Neutrophil (primary cell): ENCODE data around the gene CTNNA2.

Experiments used
- H3K27ac ChIP-seq: fragments of 200-600 bp; sonication (generic); 2 replicates; pipeline ENCODE4 v1.5.1; 2016; ENCODE audit warnings: mild to moderate bottlenecking, moderate library complexity
- H3K27me3 ChIP-seq: fragments of 200-600 bp; sonication (generic); 2 replicates; pipeline ENCODE4 v1.6.0; 2016; ENCODE audit warnings: mild to moderate bottlenecking
- H3K36me3 ChIP-seq: fragments of 200-600 bp; sonication (generic); 2 replicates; pipeline ENCODE4 v1.5.1; 2017
- H3K4me1 ChIP-seq, 2 experiments: fragments of 200-600 bp in 1 of 2; sonication (generic) in 1 of 2; 1 replicate in 1 of 2; 2 replicates in 1 of 2; pipeline versions ENCODE4 v1.5.1 to v1.6.1; 2013 to 2016; ENCODE audit warnings: low read depth in 1 of 2, low read length in 1 of 2, mild to moderate bottlenecking in 1 of 2, moderate library complexity in 1 of 2; ENCODE audit not compliant: control insufficient read depth in 1 of 2, insufficient read depth in 1 of 2
- H3K4me3 ChIP-seq, 2 experiments: fragments of 200-600 bp in 1 of 2; sonication (generic) in 1 of 2; 1 replicate in 1 of 2; 2 replicates in 1 of 2; pipeline ENCODE4 v1.5.1; 2013 to 2016; ENCODE audit warnings: low read depth in 1 of 2, low read length in 1 of 2, mild to moderate bottlenecking in 1 of 2, moderate library complexity in 1 of 2
- H3K9me3 ChIP-seq: fragments of 200-600 bp; sonication (generic); 2 replicates; pipeline ENCODE4 v1.5.1; 2016
- TF ChIP-seq, protein P1 (sequence below): fragments of 200-600 bp; sonication (generic); IDR thresholded peaks from 2 replicates; pipeline ENCODE4 v1.5.1; 2016; ENCODE audit warnings: antibody characterized with exemption

The CTNNA2 gene

DNA sequence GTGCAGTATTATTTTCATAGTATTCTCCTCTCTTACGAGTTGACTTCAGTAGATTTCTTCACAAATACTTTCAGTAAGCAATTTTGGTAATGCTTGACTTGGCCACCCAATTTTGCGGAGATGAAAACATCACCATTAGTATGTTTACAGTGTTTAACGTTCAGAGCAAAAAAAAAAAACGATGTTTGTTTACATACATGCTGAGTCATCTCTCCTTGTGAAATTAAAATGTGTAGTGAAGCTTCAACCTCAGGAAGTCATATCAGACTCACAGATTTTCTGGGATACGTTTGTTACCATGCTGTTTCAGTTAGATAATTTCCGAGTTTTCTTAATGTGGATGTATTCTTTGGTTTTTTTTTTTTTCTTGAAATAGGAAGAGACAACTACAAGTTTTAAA, 100.1 kb downstream of the CTNNA2 start:
- H3K36me3 ChIP-seq: no peaks in the 10 kb centered on the region
- no peak overlapping the region for H3K4me3 ChIP-seq
- no peaks in the 10 kb centered on the region for H3K4me1 ChIP-seq
- H3K9me3 ChIP-seq: no peaks in the 10 kb centered on the region
- H3K27ac ChIP-seq: no peak overlapping the region
- TF ChIP-seq, protein P1, sequence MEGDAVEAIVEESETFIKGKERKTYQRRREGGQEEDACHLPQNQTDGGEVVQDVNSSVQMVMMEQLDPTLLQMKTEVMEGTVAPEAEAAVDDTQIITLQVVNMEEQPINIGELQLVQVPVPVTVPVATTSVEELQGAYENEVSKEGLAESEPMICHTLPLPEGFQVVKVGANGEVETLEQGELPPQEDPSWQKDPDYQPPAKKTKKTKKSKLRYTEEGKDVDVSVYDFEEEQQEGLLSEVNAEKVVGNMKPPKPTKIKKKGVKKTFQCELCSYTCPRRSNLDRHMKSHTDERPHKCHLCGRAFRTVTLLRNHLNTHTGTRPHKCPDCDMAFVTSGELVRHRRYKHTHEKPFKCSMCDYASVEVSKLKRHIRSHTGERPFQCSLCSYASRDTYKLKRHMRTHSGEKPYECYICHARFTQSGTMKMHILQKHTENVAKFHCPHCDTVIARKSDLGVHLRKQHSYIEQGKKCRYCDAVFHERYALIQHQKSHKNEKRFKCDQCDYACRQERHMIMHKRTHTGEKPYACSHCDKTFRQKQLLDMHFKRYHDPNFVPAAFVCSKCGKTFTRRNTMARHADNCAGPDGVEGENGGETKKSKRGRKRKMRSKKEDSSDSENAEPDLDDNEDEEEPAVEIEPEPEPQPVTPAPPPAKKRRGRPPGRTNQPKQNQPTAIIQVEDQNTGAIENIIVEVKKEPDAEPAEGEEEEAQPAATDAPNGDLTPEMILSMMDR: no peak
- no peaks in the 10 kb centered on the region for H3K27me3 ChIP-seq

DNA sequence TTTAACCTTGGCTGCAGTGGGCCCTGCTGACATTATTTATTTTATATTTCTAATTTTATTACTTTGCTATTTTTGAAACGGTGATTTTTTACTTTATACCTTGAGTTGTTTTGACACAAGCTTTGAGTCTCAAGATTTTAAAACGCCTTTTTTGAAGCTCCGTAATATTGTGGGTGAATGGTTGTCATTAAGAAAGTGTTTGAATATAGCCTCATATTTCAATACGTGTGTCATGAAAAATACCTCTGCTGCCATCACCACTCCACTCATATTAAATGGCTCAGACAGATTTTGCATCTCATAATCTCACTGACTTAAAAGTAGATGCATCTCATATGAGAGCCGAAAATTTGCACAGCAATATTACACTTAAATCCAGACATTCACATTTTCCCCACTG, 106.6 kb downstream of the CTNNA2 start:
- Histone ChIP-seq H3K36me3 (no peaks in the 10 kb centered on the region), H3K4me1 (no peaks in the 10 kb centered on the region), H3K27ac (no peak overlapping the region), H3K27me3 (no peaks in the 10 kb centered on the region), H3K9me3 (no peaks in the 10 kb centered on the region), H3K4me3 (no peak overlapping the region)
- TF ChIP-seq, protein P1: no peak

DNA sequence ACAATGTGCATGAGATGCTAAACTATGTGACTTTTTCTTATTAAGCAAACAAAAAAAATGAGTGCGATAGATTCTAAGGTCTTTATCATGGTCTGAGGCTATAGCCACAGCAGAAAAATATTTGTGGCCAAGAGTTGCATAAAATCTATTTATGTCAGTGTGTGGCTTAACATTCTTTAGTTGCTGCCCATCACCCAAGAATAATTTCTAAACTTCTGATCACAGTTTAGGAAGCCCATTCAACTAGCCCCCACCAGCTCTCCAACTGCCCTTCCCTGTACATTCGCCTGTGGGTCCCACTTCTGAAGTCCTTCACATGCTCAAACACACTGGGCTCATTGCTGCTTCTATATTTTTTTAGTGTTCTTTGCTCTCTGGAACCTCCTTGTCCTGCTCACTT, 107.1 kb downstream of the CTNNA2 start:
- Histone ChIP-seq H3K36me3 (no peaks in the 10 kb centered on the region), H3K27ac (no peak overlapping the region), H3K4me1 (no peaks in the 10 kb centered on the region), H3K4me3 (no peak overlapping the region), H3K9me3 (no peaks in the 10 kb centered on the region), H3K27me3 (no peaks in the 10 kb centered on the region)
- TF ChIP-seq, protein P1: no peak

DNA sequence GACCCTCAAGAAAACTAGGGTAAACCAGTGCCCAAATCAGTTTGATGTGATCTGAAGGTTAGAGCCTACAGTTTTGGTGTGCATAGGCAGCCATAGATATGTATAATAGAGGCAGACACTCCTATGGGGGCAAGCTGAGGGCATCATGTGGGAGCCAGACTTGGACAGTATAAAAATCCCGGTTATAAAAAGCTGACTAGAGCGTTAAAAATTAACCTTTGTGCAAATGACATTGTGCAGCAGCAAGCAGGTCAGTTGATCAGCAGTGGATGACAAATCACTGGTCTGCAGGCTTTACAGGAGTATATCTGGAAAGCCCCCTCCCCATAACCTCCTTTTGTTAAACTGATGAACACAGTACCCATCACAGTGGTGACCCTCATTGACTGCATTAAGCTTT, 107.8 kb downstream of the CTNNA2 start:
- Histone ChIP-seq H3K36me3 (no peaks in the 10 kb centered on the region), H3K9me3 (no peaks in the 10 kb centered on the region), H3K4me1 (no peaks in the 10 kb centered on the region), H3K27ac (no peak overlapping the region), H3K27me3 (no peaks in the 10 kb centered on the region), H3K4me3 (no peak overlapping the region)
- TF ChIP-seq, protein P1: no peak

DNA sequence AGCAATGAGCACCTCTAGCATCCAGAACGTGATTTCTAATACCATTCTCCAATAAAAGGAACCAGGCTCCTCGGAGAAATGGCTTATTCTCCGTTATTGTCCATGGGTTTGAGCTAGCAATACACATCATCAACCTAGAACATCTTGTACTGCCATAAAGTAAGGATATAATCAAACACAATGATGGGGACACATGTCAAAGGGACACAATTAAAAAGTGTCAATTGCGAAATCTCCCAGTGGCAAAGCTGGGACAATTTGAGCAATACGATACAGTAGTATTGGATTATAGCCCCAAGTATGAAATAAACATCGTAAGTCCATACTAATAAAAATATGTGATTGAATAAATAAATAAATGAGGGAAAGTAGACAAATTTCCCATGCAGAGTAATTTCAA, 108.4 kb downstream of the CTNNA2 start:
- H3K4me3 ChIP-seq: no peak overlapping the region
- TF ChIP-seq, protein P1: no peak
- H3K9me3 ChIP-seq: no peaks in the 10 kb centered on the region
- H3K36me3 ChIP-seq: no peaks in the 10 kb centered on the region
- no peaks in the 10 kb centered on the region for H3K4me1 ChIP-seq
- H3K27me3 ChIP-seq: no peaks in the 10 kb centered on the region
- no peak overlapping the region for H3K27ac ChIP-seq

DNA sequence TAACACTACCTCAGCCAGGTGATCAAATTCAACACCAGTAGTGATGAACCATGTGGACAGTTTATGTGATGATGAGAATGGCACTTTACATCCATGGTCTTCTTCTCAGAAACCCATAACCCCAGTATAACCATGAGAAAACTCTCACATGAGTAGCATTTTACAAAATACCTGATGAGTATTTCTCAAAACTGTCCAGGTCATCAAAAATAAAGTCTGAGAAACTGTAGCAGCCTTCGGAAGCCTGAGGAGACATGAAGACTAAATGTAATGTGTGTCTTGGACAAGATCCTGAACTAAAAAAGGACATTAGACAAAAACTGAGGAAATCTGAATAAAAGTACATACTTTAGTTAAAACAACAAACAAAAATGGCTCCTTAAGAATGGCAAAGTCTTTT, 108.9 kb downstream of the CTNNA2 start:
- no peaks in the 10 kb centered on the region for H3K4me1 ChIP-seq
- TF ChIP-seq, protein P1: no peak

More for the DNA sequence above, 108.9 kb downstream of the CTNNA2 start:
- Histone ChIP-seq H3K9me3 (no peaks in the 10 kb centered on the region), H3K27me3 (no peaks in the 10 kb centered on the region), H3K4me3 (no peak overlapping the region), H3K36me3 (no peaks in the 10 kb centered on the region), H3K27ac (no peak overlapping the region)
